ENCODE results near the gene MAP7. TPM values are rescaled to one million over a fixed set of nuclear protein-coding genes. Genes with fewer than 3 reads are reported as not detected.
"Not testable (repeated sequence)": the region's sequence is repeated elsewhere in the genome, so short reads cannot be mapped to it uniquely, and the experiment has no call there.

MAP7 gene
- total and polyA plus RNA-seq, 11 donors: 0.86 to 3.2 (median 2.1) TPM

DNA sequence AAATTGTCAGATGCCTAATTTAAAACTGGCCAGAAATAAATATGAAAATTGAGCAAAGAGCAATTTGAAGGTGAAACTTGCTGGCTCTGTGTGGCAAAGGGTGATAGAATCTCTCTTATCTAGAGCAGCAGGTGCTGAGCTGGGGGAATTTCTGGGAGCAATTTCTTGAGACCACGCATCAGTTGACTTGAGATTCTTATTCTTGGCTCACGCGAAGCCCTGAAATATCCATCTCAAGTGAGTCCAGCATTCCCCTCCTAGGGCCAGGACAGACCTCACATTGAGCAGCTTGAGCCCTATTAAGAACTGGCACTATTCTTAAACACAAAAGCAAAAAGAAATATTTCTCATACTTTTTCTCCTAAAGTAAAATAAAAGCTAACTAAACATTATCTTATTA is 66.3 kb downstream of the MAP7 start:
- DNase-seq (no peak), ATAC-seq (no peak)
- WGBS, 4 donors: 76 to 85% (median 80%) methylated on average over 3 of the region's 3 CpGs
- TF ChIP-seq, protein P1, sequence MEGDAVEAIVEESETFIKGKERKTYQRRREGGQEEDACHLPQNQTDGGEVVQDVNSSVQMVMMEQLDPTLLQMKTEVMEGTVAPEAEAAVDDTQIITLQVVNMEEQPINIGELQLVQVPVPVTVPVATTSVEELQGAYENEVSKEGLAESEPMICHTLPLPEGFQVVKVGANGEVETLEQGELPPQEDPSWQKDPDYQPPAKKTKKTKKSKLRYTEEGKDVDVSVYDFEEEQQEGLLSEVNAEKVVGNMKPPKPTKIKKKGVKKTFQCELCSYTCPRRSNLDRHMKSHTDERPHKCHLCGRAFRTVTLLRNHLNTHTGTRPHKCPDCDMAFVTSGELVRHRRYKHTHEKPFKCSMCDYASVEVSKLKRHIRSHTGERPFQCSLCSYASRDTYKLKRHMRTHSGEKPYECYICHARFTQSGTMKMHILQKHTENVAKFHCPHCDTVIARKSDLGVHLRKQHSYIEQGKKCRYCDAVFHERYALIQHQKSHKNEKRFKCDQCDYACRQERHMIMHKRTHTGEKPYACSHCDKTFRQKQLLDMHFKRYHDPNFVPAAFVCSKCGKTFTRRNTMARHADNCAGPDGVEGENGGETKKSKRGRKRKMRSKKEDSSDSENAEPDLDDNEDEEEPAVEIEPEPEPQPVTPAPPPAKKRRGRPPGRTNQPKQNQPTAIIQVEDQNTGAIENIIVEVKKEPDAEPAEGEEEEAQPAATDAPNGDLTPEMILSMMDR (IDR thresholded peaks at IDR 0.05): no peak
- TF ChIP-seq POLR2A (IDR thresholded peaks at IDR 0.05): no peak
- Histone ChIP-seq H3K4me1 (peaks cover 0 to 7% (median 0%) of the 10 kb centered on the region in 12 donors), H3K36me3 (no peaks in the 10 kb centered on the region), H3K4me3 (no peak overlapping the region), H3K27me3 (no peaks in the 10 kb centered on the region), H3K9me3 (peaks cover 0 to 11% (median 0%) of the 10 kb centered on the region in 12 donors), H3K27ac (no peak overlapping the region)
- intact Hi-C loops (cut with DNase I): no loop called here

DNA sequence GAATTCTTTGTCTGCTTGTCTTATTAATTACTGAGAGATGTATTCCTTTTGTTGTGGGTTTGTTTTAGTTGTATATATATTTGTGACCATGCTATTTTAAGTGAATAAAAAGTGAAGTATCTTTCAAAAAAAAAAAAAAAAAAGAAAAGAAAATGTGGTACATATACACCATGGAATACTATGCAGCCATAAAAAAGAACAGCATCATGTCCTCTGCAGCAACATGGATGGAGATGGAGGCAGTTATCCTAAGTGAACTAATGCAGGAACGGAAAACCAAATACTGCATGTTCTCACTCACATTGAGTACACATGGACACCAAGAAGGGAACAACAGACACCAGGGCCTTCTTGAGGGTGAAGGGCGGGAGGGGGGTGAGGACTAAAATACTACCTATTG is 67.2 kb downstream of the MAP7 start:
- H3K27me3 ChIP-seq; H3K4me1 ChIP-seq; H3K4me3 ChIP-seq; intact Hi-C loops (cut with DNase I); DNase-seq; H3K36me3 ChIP-seq; H3K27ac ChIP-seq; ATAC-seq: not testable (repeated sequence)
- H3K9me3 ChIP-seq: peaks cover 0 to 12% (median 0%) of the 10 kb centered on the region in 12 donors
- 81 to 96% (median 89%) methylated on average over 2 of the region's 2 CpGs for WGBS, 4 donors

DNA sequence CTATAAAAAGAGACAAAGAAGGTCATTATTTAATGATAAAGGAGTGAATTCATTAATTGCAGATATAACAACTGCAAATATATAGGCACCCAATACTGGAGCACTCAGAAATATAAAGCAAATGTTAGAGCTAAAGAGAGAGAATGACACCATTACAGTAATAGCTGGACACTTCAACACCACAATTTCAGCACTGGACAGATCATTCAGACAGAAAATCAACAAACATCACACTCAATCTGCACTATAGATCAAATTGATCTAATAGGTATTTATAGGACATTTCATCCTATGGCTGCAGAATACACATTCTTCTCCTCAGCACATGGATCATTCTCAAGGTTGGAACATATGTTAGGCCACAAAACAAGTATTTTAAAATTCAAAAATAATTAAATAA is 72.7 kb downstream of the MAP7 start:
- Histone ChIP-seq H3K27me3 (no peaks in the 10 kb centered on the region), H3K9me3 (peaks cover 0 to 12% (median 0%) of the 10 kb centered on the region in 12 donors), H3K4me1 (no peaks in the 10 kb centered on the region), H3K27ac (no peak overlapping the region), H3K4me3 (no peak overlapping the region), H3K36me3 (no peaks in the 10 kb centered on the region)
- TF ChIP-seq, protein P1 (IDR thresholded peaks at IDR 0.05): no peak
- no peak for TF ChIP-seq POLR2A (IDR thresholded peaks at IDR 0.05)
- intact Hi-C loops (cut with DNase I): no loop called here
- DNase-seq (no peak), ATAC-seq (no peak)

GRCh38 chr6:136475686-136476085 is 74.5 kb downstream of the MAP7 start:
- TF ChIP-seq POLR2A (IDR thresholded peaks at IDR 0.05): no peak
- TF ChIP-seq, protein P1 (IDR thresholded peaks at IDR 0.05): no peak
- WGBS, 4 donors: 80 to 81% (median 80%) methylated on average over 4 of the region's 4 CpGs
- intact Hi-C loops (cut with DNase I): no loop called here
- Histone ChIP-seq H3K27me3 (no peaks in the 10 kb centered on the region), H3K4me1 (peaks cover 0 to 10% (median 0%) of the 10 kb centered on the region in 12 donors), H3K27ac (no peak overlapping the region), H3K4me3 (no peak overlapping the region), H3K36me3 (no peaks in the 10 kb centered on the region), H3K9me3 (peaks cover 0 to 12% (median 0%) of the 10 kb centered on the region in 12 donors)
- no peak for DNase-seq
- no peak for ATAC-seq

- Histone ChIP-seq H3K27ac (no peak overlapping the region), H3K4me3 (no peak overlapping the region), H3K9me3 (peaks cover 0 to 5% (median 0%) of the 10 kb centered on the region in 12 donors), H3K27me3 (no peaks in the 10 kb centered on the region), H3K36me3 (no peaks in the 10 kb centered on the region), H3K4me1 (peaks cover 0 to 18% (median 0%) of the 10 kb centered on the region in 12 donors)
- WGBS, 4 donors: 78 to 84% (median 80%) methylated on average over 6 of the region's 6 CpGs
- DNase-seq: no peak
- no peak for ATAC-seq
- intact Hi-C loops (cut with DNase I): no loop called here
- TF ChIP-seq, protein P1 (IDR thresholded peaks at IDR 0.05): no peak
- no peak for TF ChIP-seq POLR2A (IDR thresholded peaks at IDR 0.05)
Measured at GRCh38 chr6:136474241-136474640, 76.0 kb downstream of the MAP7 start.

Measured in heart left ventricle (tissue), 16 donors.